Breast epithelium (tissue), 3 donors: ENCODE data around the gene MAP3K3.

ENCODE experiments used
- CTCF ChIP-seq, 3 donors: fragments of 450-650 bp; IDR thresholded peaks; one replicate each; pipeline ENCODE4 v1.5.1; 2016 to 2017; ENCODE audit warnings: antibody characterized with exemption in 3 of 3, mild to moderate bottlenecking in 3 of 3, moderate library complexity in 3 of 3
- POLR2A ChIP-seq: fragments of 450-650 bp; IDR thresholded peaks from one replicate; pipeline ENCODE4 v1.6.1; 2016; ENCODE audit warnings: antibody characterized with exemption, mild to moderate bottlenecking, moderate library complexity
- POLR2AphosphoS5 ChIP-seq, 3 donors: sonication (generic); formaldehyde crosslinking; IDR thresholded peaks; one replicate each; pipeline ENCODE4 v1.6.1; 2017; ENCODE audit warnings: antibody characterized with exemption in 3 of 3

- TF ChIP-seq POLR2A (no peak), CTCF (IDR thresholded peaks at IDR 0.05) (no peak), POLR2AphosphoS5 (IDR thresholded peaks at IDR 0.05) (no peak)
Measured at GRCh38 chr17:63686138-63686685, 64.0 kb downstream of the MAP3K3 start.
